Osteoblast (primary cell): Measurements from ENCODE around the gene IL15RA. TPM values are rescaled to one million over a fixed set of nuclear protein-coding genes. Genes with fewer than 3 reads are reported as not detected.

ENCODE experiments used
- DNase-seq: peaks from one replicate; pipeline ENCODE4 v3.0.0; 2011; ENCODE audit warnings: low spot score, mixed read lengths; ENCODE audit not compliant: insufficient read length; ENCODE audit errors: missing footprints
- H2AFZ ChIP-seq: 2 replicates; pipeline ENCODE4 v1.6.0; 2011; ENCODE audit warnings: mild to moderate bottlenecking, low read length
- H3K27ac ChIP-seq: 2 replicates; pipeline ENCODE4 v1.5.1; 2011; ENCODE audit warnings: mild to moderate bottlenecking, low read depth, low read length, moderate library complexity
- H3K27me3 ChIP-seq: 2 replicates; pipeline ENCODE4 v1.6.0; 2012; ENCODE audit warnings: mild to moderate bottlenecking, control low read depth, inconsistent platforms, low read length, moderate library complexity; ENCODE audit not compliant: insufficient read depth
- H3K36me3 ChIP-seq: 2 replicates; pipeline ENCODE4 v1.5.1; 2011; ENCODE audit warnings: mild to moderate bottlenecking, low read length, control low read depth, moderate library complexity; ENCODE audit not compliant: insufficient read depth
- H3K4me1 ChIP-seq: 2 replicates; pipeline ENCODE4 v1.5.1; 2011; ENCODE audit warnings: mild to moderate bottlenecking, low read length, control low read depth, moderate library complexity; ENCODE audit not compliant: insufficient read depth
- H3K4me2 ChIP-seq: 2 replicates; pipeline ENCODE4 v1.6.0; 2011; ENCODE audit warnings: mild to moderate bottlenecking, low read length; ENCODE audit not compliant: insufficient read depth
- H3K4me3 ChIP-seq: fragments of 200-600 bp; sonication (generic); 3 replicates; pipeline ENCODE4 v1.5.1; 2012; ENCODE audit warnings: mild to moderate bottlenecking, low read length, inconsistent platforms; ENCODE audit not compliant: insufficient read depth
- H3K79me2 ChIP-seq: 2 replicates; pipeline ENCODE4 v1.6.0; 2012; ENCODE audit warnings: mild to moderate bottlenecking, low read length, control low read depth, inconsistent platforms; ENCODE audit not compliant: insufficient read depth
- H3K9me3 ChIP-seq: 2 replicates; pipeline ENCODE4 v1.5.1; 2011; ENCODE audit warnings: low read depth, low read length, control low read depth
- H4K20me1 ChIP-seq: 2 replicates; pipeline ENCODE4 v1.6.0; 2012; ENCODE audit warnings: mild to moderate bottlenecking, low read length, control low read depth; ENCODE audit not compliant: insufficient read depth
- CTCF ChIP-seq: IDR thresholded peaks from 2 replicates; pipeline ENCODE4 v1.5.1; 2011; ENCODE audit warnings: mild to moderate bottlenecking, low read depth, low read length, moderate library complexity; ENCODE audit errors: extremely low read depth
- total RNA-seq: library from RNA; depleted of rRNA; stranded (reverse); fragments of >200 nt; gene quantifications from 2 replicates; pipeline ENCODE4 v1.2.3, GENCODE V29; 2012

IL15RA gene
- total RNA-seq, 1 donor: 1.1 TPM

- H3K4me1 ChIP-seq: no peaks in the 10 kb centered on the region
Observed at GRCh38 chr10:5996696-5997095, 19.4 kb upstream of the IL15RA start.

GRCh38 chr10:5992398-5992797 is 15.1 kb upstream of the IL15RA start:
- Histone ChIP-seq H3K4me1 (no peaks in the 10 kb centered on the region), H3K27ac (no peak overlapping the region), H2AFZ (no peak overlapping the region), H3K4me2 (no peak overlapping the region), H3K4me3 (no peak overlapping the region), H4K20me1 (no peaks in the 10 kb centered on the region), H3K27me3 (peaks cover 5% of the 10 kb centered on the region), H3K79me2 (no peaks in the 10 kb centered on the region), H3K9me3 (no peaks in the 10 kb centered on the region), H3K36me3 (no peaks in the 10 kb centered on the region)
- no peak for DNase-seq
- no peak for TF ChIP-seq CTCF

More at GRCh38 chr10:5996696-5997095, 19.4 kb upstream of the IL15RA start:
- no peak for TF ChIP-seq CTCF
- H3K4me2 ChIP-seq: no peak overlapping the region
- no peak overlapping the region for H3K27ac ChIP-seq
- H3K79me2 ChIP-seq: no peaks in the 10 kb centered on the region
- H3K9me3 ChIP-seq: no peaks in the 10 kb centered on the region
- H2AFZ ChIP-seq: no peak overlapping the region
- no peaks in the 10 kb centered on the region for H3K36me3 ChIP-seq
- peaks cover 25% of the 10 kb centered on the region for H3K27me3 ChIP-seq
- no peak overlapping the region for H3K4me3 ChIP-seq
- no peaks in the 10 kb centered on the region for H4K20me1 ChIP-seq
- DNase-seq: no peak

GRCh38 chr10:5991708-5992107 is 14.4 kb upstream of the IL15RA start:
- H2AFZ ChIP-seq: no peak overlapping the region
- H3K9me3 ChIP-seq: no peaks in the 10 kb centered on the region
- H3K27ac ChIP-seq: no peak overlapping the region
- H4K20me1 ChIP-seq: no peaks in the 10 kb centered on the region
- no peaks in the 10 kb centered on the region for H3K4me1 ChIP-seq
- no peak overlapping the region for H3K4me3 ChIP-seq
- H3K27me3 ChIP-seq: peaks cover 3% of the 10 kb centered on the region
- no peaks in the 10 kb centered on the region for H3K79me2 ChIP-seq
- no peak overlapping the region for H3K4me2 ChIP-seq
- DNase-seq: no peak
- H3K36me3 ChIP-seq: no peaks in the 10 kb centered on the region
- no peak for TF ChIP-seq CTCF

- Histone ChIP-seq H3K4me2 (no peak overlapping the region), H3K27ac (no peak overlapping the region), H3K27me3 (no peaks in the 10 kb centered on the region), H3K9me3 (no peaks in the 10 kb centered on the region), H2AFZ (no peak overlapping the region), H3K36me3 (no peaks in the 10 kb centered on the region), H3K4me3 (no peak overlapping the region), H4K20me1 (no peaks in the 10 kb centered on the region), H3K79me2 (no peaks in the 10 kb centered on the region), H3K4me1 (no peaks in the 10 kb centered on the region)
- no peak for DNase-seq
- no peak for TF ChIP-seq CTCF
Observed at GRCh38 chr10:5989756-5990155, 12.4 kb upstream of the IL15RA start.
